Skeletal muscle cell (primary cell): ENCODE data around the gene MSMB.
"Not testable (repeated sequence)": the region's sequence is repeated elsewhere in the genome, so short reads cannot be mapped to it uniquely, and the experiment has no call there.

Source experiments
- DNase-seq: peaks from one replicate; pipeline ENCODE4 v3.0.0-alpha.2; 2010; ENCODE audit warnings: low read depth
- H3K4me3 ChIP-seq: 2 replicates; pipeline ENCODE4 v1.5.1; 2011; ENCODE audit warnings: low read depth, mild to moderate bottlenecking, control low read depth, low read length, moderate library complexity

Gene MSMB, protein sequence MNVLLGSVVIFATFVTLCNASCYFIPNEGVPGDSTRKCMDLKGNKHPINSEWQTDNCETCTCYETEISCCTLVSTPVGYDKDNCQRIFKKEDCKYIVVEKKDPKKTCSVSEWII

DNA sequence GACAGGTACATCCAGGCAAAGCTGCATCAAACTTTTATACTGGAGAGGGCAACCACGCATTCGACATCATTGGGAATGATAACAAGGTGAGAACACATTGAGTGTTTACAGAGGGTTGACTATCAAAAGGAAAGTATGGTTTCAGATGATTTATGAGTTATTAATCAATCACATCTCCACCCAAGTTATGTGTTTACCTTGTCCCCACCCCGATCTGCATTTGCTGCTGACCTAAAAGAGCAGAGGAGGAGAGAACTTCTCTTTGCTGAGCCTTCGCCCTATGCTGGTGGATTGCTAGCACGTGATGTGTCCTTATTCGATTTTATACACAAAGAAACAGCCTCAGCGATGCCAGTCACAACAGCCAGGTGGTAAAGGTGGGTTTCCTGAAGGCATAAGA, at the start of gene MSMB:
Gene MSMB, minus strand, starts transcription at position 9 of the 400 bp plus-strand sequence. CDS start 32 bp downstream, outside the sequence.
- H3K4me3 ChIP-seq = no peak within 1 kb of the TSS

DNA sequence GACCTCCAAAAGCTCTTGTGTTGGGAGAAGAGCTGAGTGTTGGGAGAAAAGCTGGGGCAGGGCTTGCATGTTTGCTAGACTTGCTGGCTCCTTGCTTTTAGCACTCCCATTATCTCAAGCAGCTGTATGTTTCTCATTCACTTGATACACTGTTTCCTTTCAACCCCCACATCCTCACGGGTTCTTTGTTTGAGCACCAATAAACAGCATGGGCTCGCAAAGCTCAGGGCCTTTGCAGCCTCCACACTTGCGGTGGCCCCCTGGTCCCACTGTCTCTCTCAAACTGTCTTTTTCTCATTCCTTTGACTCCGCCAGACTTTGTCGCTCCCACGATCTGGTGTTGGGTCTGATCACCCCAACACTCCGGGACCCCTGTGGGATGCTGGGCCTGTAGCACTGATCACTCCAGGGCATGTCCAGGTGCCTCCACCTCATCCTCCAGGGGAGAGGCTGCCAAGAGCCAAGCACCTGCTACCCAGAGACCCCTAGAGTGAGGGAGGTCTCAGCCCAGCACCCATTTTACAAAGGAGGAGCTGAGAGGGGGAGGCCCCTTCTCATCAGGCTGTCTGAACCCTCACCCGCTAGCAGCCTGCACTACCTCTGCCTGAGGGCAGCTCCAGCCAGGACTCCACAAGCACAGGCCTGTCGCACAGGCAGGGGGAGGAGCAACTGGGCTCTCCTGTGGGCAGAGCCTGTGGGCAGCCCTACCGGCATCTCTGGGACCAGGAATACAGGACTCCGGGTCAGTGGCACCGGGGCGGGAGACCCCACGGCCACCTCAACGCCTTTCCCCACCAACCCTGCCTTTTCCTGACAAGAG, 49.1 kb upstream of the MSMB start:
- no peak overlapping the region for H3K4me3 ChIP-seq
- no peak for DNase-seq

More for the DNA sequence above, at the start of gene MSMB:
- no peak for DNase-seq

DNA sequence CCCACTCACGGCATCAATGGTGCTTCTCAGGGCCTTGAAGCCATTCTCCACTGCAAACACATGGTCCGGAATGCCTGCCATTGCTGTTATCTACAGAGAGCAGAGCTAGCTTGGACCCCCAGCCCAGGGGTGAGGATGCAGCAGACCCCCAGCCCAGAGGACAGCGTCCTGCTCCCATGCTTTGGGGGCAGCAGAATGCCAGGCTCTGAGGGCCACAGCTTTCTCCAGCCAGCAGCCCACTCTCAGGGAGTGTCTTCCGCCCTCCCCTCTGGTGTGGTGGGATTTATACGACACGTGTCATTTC, 48.1 kb upstream of the MSMB start:
- H3K4me3 ChIP-seq = no peak overlapping the region
- no peak for DNase-seq

DNA sequence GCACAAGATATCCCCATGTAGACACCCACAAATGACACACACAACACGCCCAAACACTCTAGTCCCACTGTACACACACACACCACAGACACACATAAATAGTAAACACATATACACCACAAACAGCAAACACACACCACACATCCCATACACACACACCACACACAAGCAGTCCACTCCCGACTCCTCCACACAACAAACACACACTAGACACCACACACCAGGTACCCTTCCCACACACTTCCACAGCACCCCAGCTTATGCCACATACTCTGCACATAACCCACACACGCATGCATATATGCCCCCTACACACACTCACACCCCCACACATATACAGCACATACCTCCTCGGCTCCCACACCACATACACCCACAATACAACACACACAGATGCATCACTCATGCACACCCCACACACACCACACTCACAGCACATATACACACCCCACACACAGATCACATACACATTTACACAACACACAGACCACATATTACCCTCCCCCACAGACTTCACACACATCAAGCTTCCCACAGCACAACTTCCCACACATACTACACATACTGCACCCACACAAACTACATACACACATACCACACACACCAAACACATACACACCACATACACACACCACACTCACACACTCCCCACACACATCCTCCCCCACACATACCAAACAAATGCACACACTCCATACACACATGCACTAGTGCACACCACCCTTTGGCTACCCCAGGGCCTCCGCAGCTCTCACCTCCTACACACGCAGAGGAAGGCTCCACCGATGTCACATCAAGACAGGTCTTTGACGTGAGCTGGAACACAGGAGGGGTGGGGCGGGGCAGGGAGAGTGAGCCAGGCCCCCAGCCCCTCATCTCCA, 47.5 kb upstream of the MSMB start:
- H3K4me3 ChIP-seq, DNase-seq: not testable (repeated sequence)

DNA sequence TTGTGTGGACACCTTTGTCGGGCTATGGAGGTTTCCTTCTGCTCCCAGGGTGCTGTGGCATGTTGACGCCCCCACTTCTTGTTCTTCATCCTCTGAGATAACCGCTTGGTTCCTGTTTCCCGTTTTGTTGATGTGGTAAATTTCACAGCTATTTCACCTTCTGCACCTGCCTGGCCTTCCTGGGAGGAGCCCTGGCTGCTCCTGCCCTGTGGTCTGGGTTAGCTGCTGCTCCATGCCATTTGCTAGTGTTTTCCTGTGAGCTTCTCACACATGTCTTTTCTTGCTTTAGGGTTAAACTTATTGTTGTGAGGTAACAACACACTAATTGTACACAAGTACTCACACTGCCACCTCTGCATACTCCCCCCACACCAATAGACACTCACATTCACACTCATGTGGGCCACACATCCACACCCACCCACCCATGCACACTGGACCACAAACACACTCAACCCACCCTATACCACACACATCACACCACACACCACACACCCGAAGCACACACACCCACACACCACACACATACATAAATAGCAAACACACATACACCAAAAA, 46.5 kb upstream of the MSMB start:
- H3K4me3 ChIP-seq = no peak overlapping the region
- no peak for DNase-seq

DNA sequence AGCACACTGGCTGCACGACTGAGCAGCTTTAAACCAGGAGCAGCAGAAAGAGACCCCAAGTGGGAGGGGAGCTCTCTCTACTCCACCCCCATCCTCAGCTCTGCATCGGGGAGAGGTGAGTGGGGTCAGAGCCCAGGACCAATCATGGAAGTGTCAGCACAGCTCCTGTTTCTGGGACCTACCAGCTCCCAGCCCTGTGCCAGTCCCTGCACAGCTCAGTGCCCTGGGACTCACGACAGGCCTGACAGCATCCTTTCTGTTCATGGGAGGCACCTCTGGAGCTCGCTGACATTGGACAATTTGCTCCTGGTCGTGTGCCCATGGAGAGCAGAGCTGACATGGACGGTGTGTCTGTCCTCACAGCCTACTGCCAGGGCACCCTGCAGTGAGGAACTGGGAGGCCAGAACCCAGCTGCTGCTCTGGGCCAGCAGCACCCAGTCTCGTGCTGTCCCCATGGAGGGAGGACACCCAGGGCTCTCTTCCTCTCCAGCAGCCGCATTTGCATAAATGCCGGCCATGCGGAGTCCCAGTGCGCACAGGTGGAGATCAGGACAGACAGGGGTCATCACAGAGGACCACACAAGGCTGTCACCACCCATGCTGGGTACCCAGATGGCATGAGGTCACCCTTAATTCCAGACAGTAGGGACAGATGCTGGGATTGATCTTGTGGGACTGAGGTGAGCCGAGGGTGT, 45.9 kb upstream of the MSMB start:
- H3K4me3 ChIP-seq = no peak overlapping the region
- no peak for DNase-seq

DNA sequence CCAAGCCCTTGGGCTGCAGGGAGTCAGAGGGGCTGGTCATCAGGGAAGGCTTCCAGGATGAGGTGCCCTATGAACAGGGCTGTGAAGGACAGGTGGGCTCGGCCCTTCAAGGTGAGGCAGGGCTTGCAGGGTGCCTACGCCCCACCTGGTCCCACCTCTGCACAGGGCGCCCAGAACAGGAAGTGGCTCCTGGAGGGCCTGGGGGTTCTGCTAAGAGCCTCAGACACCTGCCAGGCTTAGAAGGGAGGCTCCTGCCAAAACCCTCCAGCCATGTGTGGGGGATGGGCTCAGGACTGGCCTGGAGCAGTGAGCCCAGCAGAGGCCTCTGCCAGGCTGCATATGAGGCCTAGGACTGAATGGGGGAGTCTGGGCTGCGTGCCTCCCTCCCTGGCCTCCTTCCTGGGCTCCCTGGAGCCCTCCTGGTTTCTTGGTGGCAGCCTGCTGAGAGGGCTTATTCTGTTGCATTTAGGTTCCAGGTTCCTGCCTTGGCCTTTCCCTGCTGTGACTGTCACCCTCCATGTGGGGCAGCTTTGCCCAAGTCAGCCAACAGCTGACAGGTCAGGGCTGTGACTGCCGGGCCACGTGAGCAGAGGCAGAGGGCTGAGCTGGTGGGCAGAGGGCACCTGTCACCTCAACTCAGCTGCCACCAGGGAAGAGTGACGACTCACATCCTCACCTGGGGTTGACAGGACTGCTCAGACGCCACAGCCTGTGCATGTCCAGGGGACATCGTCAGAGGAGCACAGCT, 45.2 kb upstream of the MSMB start:
- H3K4me3 ChIP-seq = no peak overlapping the region
- DNase-seq = no peak

DNA sequence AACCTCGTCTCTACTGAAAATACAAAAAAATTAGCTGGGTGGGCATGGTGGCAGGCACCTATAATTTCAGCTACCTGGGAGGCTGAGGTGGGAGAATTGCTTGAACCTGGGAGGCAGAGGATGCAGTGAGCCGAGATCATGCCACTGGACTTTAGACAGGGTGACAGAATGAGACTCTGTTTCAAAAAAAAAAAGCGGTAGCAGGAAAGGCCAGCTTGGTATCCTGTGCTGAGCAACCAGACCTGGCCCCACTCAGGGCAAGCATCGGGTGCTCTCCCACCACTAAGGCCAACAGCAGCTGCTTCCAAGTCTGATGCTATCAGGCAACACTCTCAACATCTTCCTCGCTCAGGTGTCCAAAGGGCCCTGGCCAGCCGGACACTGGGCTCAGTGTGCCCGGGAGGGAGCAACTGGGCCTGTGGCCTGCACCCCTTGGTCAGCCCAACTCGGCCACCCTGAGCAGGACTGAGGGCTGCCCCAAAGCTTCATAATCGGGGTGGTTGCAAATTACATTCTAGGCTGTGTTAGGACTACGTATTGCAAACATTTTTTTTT, 44.3 kb upstream of the MSMB start:
- DNase-seq = no peak
- no peak overlapping the region for H3K4me3 ChIP-seq

DNA sequence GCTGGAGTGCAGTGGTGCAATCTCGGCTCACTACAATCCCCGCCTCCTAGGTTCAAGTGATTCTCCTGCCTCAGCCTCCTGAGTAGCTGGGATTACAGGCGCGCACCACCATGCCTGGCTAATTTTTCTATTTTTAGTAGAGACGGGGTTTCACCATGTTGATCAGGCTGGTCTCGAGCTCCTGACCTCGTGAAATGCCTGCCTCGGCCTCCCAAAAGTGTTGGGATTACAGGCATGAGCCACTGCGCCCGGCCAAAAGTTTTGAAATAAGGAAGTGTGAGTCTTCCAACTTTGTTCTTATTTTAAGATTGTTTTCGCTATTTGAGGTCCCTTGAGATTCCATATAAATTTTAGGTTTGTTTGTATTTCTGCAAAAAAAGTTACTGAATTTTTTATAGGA, 41.3 kb upstream of the MSMB start:
- not testable (repeated sequence) for H3K4me3 ChIP-seq, DNase-seq

DNA sequence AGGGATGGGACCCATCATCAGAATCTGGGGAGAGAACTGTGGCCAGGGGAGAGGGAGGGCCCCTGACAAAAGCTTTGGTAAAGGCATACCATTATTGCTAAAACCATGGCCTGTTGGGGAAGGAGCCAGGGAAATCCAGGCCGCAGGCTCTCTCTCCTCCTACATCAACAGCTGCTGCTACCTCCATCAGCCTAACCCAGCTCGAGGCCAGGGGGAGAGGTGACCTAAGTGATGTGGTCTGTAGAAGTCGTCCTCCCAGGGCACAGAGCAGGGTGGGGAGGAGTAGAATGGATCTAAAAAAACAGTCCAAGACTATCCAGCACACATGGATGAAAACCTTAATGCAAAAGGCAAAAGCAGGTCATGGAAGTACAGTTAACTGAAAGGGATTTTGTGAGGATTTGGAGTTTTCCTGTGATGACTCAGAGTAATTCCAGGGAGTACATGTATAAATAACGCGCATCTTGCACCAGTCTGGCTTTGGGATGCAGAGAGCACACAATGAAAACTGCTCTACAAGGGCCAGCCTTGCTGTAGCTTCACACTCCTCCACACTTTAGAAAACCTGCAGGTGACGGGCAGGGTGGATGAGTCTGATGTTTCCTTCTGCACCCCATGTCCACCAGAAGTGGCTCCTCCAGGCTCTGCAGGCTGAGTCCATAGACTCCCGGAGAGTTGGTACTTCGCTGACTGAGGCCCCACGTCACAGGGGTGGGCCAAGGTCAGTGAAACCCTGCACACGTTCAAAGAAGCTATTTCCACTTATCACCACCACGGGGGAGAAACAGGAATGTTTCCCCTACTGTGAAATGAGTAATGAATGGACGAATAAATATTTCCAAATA, 38.5 kb upstream of the MSMB start:
- no peak overlapping the region for H3K4me3 ChIP-seq
- no peak for DNase-seq

DNA sequence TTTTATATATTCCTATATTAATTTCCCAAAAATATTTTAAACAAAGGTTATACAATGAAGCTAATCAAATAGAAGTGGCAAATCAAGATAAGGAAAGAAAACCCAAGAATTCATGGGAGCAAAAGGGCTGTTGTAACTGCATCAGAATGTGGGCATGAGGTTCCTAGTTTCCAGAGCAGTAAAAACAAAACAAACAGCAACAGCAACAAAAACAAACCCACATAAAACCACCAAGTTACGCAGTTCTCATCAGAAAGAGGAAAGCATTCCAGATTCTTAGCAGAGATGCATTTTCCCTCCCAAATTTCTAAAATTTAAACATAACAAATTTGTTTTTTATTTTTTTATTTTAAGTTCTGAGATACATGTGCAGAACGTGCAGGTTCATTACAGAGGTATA, 34.8 kb upstream of the MSMB start:
- DNase-seq = no peak
- H3K4me3 ChIP-seq = no peak overlapping the region

DNA sequence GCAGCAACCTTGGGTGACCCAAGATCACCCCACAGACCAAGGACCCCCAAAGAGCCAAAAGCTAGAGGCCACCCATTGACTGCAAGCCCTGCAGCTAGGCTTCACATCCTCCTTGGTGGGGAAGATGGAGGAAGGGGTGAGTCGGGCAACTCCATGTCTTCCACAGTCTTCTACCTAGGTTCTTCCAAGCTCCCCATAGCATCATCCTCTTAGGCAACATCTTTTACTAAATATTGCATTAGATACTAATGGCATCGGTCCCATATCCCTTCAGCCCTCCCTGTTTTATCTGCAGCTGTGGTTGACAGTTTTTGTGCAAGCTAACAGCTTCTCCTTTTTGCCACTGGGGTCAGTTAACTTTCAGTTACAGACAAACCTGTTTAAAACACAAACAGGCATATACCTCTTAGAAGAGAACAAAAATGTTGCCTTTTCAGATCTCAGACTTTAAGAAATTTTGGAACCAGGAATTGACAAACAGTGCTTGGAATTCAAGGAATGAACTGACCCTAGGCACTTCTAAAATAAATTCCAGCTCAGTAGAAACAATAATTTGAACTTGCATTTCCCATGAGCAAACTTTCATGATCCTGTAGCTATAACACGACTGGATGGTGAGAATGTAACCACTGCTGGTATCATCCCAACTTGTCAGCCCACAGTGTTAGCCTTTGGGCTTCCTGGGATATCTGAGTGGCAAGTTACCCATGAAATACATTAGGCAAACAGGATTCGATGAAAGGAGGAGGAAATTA, 33.9 kb upstream of the MSMB start:
- no peak overlapping the region for H3K4me3 ChIP-seq

DNA sequence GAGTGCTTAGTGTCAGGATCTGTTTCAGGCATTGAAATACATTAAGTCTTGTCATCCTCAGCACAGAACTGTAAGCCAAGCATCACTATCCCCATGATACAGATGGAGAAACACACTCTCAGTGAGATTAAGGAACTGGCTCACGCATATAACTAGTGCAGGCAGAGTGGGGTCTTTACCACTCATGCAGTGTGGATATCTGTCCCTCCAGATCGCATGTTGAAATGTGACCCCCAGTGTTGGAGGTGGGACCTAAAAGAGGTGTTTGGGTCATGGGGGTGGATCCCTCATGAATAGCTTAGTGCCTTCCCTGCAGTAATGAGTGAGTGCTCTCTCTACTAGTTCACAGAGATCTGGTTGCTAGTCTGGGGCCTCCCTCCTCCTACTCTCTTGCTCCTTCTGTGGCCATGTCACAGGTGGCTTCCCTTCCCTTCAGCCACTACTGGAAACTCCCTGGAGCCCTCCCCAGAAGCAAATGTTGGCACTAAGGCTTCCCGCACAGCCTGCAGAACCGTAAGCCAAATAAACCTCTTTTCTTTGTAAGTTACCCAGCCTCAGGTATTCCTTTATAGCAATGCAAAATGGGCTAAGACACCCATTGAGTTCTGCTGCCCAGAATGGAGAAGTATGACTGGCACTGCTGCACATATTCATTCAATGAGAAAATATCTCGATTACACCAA, 31.8 kb upstream of the MSMB start:
- no peak for DNase-seq
- H3K4me3 ChIP-seq = no peak overlapping the region

More for the DNA sequence above, 33.9 kb upstream of the MSMB start:
- no peak for DNase-seq

DNA sequence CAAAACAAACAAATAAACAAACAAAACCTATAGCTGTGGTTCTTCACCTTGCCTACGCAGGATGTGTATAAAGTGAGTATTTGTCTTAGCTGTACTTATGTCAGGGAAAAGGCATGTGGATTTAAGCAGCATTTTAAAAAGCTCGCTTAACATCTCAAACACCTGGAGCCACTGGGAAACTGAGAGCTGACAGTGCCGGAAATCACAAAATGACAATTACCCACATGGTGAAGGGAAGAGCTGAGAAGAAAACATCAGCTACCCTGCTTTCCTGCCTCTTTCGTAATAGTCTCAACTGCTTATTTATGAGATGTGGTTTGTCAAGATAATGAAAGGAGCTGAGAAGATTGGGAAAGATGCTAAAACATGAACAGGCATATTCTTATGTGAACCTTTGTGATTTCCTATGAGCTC, 31.1 kb upstream of the MSMB start:
- no peak for DNase-seq
- no peak overlapping the region for H3K4me3 ChIP-seq

DNA sequence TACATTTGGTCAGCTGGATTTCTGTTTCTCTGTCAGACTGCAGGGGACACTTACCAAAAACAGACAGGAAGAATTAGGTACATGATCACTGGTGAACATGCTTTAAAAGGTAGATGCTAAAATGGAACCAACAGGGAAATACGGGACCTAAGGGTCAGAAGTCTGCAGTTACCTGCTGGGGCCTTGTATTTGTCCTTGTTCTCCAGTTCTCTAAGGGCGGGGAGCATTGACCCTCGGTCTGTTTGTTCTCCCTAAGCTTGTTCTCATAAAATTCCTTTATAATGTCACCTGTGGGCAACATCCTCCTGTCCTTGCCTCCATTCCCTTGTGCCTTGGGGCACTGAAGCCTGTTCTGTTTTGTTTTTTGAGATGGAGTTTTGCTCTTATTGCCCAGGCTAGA, 29.8 kb upstream of the MSMB start:
- no peak for DNase-seq

DNA sequence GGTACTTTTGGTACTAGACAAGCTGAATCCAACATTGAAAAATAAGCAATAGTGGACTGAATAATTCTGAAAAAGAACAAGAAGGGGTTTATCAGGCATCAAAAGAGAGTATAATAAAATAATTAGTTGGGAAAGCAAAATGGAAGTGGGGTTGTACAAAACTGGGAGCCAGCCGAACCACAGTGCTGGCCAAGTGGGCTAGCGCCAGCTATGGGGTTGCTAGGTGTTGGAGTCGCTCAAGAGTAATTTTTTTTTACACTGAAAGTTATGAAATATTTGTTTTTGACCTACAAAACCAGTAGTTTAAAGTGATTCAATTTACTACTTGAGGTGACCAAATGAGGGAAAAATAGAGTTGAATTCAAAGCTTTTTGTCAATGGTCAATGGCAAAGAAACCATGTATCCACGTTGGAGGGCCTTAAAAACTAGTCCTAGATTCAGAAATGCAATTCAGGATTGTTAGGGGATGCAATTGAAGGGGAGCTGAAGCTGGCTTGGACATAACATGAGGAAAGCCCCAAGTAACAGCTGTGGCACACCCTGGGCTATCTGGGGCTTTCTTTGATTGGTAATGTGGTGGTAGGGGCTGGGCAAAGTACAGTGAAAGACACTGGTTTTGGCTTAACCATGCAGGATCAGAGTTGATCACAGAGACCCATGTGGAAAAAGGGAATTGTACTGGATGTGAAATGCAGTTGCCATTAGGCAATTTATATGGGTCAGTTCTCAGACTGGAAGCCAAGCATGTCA, 28.3 kb upstream of the MSMB start:
- H3K4me3 ChIP-seq = no peak overlapping the region
- DNase-seq = no peak

More for the DNA sequence above, 29.8 kb upstream of the MSMB start:
- no peak overlapping the region for H3K4me3 ChIP-seq
